Kidney capillary endothelial cell (primary cell): ENCODE results near the gene GABPA.
"Not testable (repeated sequence)": the region's sequence is repeated elsewhere in the genome, so short reads cannot be mapped to it uniquely, and the experiment has no call there.

Experiments
- DNase-seq: peaks from one replicate; pipeline ENCODE4 v3.0.0-alpha.2; 2018; ENCODE audit warnings: low spot score

The GABPA gene

DNA sequence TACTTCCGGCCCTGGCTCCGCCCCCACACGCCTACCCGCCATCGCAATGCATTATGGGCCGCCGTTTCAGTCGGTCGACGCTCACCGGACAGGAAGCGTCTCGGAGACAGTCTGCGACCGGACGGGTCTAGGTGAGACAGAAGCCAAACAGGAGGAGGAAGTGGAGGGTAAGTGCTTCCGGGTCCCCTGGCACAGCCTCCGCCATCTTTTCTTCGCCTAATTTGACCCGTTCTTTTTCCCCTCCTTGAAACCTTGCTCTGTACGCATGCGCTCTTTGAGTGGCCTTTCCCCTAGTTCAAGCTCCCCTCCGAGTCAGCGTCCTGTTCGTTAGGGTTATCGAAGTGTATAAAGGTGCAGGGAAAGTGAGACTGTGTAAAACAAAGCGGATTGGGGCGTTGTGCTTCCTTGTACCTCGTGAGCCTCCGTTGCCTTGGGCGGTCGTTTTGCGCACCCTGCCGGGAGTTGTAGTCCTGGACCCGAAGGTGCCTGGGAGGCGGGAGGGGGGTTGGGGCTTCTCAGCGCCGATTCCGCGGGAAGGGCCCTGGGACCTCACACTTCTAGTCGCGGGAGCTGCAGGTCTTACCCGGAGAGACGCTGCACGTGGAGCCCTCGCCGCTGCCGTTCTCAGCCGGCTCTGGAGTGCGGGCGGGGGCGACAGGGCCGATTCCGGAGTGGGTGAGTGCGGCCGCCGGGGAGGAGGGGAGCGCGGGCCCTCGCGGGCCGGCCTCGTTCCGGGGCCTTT is at the start of gene GABPA, which contains the start of gene ATP5PF:
Gene GABPA, plus strand, starts transcription at position 69 of the 742 bp plus-strand sequence. CDS start 6,627 bp downstream, outside the sequence.
Gene ATP5PF, minus strand, starts transcription at position 1 of the 742 bp plus-strand sequence. CDS start 5,110 bp downstream, outside the sequence.
- DNase-seq, result peak; percentile 99

DNA sequence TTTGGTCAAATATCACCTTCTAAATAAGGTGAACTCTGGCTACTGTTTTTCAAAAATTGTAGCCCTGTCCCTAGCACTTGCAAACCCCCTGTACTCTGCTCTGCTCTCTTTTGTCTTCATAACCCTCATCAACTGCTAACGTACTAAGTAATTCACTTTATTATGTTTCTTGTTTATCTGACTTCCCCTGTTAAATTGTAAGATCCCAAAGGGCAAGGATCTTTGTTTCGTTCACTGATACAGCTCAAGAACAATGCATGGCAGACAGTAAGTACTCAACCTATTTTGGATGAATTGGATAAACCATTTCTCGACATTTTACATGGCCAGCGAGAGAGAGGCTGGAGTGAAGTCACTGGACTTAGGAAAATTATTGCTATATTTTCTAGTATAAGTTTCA is 47.0 kb upstream of the GABPA start:
- no peak for DNase-seq

- DNase-seq, result peak; percentile 53
These were observed 46.3 kb upstream of the GABPA start for GRCh38 chr21:25688275-25689155.

GRCh38 chr21:25689226-25689625 is 45.5 kb upstream of the GABPA start:
- DNase-seq, result no peak

DNA sequence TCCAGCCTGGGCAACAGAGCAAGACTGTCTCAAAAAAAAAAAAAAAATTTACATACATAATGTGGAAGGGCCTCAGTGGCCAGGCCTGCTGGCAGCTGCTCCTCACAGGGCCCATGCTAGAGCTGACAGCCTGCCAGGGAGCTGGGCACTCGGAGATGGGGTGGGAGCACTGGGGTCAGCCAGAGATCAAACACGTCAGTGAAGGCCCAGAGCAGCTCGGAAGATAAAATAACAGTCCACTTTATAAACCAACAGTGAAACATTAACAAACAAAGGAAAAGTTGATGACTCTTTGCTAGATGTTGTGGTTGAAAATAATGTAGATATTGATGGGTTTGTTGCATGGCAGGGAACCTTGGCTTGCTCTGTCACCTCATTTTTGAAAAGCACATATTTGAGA is 42.8 kb upstream of the GABPA start:
- no peak for DNase-seq

GRCh38 chr21:25695461-25695860 is 39.3 kb upstream of the GABPA start:
- DNase-seq, result not testable (repeated sequence)

DNA sequence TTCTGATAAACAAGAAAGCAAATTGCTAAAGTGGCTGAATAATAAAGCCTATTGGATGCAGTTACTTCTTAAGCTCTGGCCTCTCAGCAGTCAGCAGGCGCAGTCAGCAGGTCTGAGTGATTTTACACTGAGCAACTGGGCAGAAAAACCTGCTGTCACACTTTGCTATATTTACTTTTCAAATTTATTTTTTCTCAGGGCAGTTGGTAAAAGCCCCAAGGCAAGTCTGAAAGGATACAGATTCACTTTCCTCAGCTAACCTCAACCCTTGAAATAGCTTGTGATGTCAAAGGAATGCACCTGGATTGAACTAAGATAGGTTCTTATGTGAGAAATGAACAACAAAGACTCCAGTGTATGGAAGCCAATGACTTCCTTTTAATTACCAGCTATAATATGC is 34.0 kb upstream of the GABPA start:
- DNase-seq, result no peak

GRCh38 chr21:25701529-25701928 is 33.2 kb upstream of the GABPA start:
- no peak for DNase-seq

DNA sequence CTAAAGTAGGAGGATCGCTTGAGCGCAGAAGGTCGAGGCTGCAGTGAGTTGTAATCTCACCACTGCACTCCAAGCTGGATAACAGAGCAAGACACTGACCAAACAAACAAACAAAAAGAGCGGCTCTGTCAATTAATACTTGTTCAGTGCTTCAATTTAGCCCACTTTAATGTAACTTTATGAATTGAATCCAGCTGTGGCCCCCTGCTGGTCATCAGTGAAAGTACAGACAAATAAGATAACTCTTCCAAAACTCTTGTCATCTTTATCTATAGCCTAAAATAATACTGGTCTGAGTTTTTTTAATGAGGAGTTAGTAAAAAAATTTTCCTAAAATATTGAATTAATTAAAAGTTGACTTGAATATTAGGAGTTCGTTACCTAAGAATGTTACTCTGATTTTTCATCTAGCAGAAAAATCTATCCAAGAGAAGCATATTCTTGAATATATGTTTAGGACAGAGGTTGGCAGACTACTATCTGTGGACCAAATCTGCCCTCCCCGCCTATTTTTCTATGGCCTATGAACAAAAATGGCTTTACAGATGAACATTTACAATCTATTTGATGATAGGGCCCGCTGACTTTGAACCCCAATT is 26.2 kb upstream of the GABPA start:
- peak; percentile 47 for DNase-seq

DNA sequence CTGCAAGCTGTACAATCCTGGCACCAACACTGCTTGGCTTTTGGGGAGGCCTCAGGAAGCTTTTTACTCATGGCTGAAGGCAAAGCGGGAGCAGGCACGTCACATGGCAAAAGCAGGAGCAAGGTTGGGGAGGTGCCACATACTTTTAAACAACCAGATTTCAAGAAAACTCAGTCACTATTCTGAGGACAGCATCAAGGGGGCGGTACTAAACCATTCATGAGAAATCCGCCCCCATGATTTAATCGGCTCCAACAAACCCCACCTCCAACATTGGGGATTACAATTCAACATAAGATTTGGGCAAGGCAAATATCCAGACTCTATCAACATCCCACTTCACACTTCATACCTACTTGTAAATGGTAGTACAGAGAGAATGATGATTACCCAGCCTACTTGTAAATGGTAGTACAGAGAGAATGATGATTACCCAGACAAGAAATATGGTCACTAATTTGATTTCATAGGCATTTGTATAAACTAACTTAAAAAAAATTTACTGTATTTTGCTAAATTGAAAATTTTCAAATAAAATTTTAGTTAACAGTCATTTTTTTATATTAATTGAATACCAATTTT is 25.0 kb upstream of the GABPA start:
- no peak for DNase-seq

- no peak for DNase-seq
These were observed 24.2 kb upstream of the GABPA start for GRCh38 chr21:25710550-25710949.

DNA sequence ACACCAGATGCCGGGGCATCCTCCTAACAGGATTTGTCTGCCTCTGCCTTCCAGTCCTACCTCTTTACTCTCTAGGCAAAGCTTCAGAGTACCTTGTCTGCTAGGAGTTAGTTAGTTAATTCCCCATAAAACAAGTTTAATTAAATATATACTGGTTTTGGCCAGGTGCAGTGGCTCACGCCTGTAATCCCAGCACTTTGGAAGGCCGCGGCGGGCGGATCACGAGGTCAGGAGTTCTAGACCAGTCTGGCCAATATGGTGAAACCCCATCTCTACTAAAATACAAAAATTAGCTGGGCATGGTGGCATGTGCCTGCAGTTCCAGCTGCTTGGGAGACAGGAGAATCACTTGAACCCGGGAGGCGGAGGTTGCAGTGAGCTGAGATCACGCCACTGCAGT is 20.7 kb upstream of the GABPA start:
- DNase-seq, result not testable (repeated sequence)

DNA sequence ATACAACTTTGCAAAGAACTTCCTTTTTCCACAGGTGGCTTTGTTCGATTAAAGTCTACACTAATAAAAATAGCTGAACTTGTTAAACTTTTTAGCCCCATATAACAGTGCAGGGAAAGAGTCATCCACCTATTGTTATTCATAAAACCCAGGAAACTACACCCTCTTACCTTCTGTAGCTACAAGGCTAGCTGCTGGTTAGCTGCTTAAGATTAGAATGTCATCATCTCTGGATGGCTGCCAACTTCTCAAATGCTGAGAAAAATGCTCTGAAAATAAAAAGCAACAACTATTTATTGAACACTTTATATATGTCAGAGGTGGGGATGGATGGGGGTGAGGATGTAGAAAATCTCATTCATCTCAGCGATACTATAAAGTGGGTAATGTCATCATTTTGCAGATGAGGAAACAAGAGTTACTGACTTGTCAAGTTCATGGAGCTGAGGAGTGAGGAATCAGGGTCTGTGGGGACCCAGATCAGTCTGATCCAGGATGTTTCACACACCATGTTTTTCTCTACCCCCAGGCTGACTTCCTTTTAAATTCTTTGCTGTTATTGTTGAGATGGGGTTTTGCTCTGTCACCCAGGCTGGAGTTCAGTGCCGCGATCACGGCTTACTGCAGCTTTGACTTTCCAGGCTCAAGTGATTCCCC is 17.2 kb upstream of the GABPA start:
- peak; percentile 67 for DNase-seq

GRCh38 chr21:25721987-25722386 is 12.8 kb upstream of the GABPA start:
- DNase-seq, result no peak

DNA sequence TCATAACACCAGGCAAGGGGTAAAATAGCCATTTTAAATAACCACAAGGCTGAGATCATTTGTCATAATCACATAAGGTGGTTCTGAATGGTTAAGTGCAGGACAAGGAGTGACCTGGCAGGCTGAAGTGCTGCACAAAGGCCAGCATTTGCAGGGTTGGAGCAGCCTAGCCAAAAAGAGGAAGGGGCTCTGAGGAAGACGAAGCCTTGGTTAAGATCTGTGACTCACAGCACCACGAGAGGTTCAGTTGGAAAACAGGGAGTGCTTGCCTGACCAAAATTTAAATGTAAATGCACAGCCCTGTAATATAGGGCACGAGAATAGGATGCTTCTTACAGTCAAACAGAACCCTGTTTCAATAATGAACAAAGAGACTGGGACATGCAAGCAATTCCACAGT is 12.1 kb upstream of the GABPA start:
- DNase-seq, result no peak

DNA sequence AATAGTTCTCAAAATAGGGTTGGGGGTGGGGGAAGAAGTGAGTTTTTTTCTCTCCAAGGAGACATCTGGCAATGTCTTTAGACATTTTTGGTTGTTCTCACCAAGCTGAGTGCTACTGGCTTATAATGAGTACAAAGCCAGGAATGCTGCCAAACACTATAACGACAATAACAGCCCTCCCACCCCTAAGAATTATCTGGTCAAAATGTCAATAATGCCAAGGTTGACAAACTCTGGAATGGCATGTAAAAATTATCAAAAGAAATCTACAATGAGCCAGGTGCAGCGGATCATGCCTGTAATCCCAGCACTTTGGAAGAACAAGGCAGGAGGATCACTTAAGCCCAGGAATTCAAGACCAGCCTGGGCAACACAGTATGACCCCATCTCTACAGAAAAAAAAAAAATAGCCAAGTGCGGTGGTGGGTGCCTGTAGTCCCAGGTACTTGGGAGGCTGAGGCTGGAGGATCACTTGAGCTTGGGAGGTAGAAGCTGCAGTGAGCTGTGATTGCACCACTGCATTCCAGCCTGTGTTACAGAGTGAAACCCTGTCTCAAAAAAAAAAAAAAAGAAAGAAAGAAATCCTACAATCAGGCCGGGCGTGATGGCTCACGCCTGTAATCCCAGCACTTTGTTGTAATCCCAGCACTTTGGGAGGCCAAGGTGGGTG is 2.5 kb upstream of the GABPA start:
- no peak for DNase-seq

- peak; percentile 30 for DNase-seq
These were observed 716 bp upstream of the GABPA start for GRCh38 chr21:25733859-25734653.

GRCh38 chr21:25734654-25734903 is 193 bp upstream of the GABPA start:
- no peak for DNase-seq

DNA sequence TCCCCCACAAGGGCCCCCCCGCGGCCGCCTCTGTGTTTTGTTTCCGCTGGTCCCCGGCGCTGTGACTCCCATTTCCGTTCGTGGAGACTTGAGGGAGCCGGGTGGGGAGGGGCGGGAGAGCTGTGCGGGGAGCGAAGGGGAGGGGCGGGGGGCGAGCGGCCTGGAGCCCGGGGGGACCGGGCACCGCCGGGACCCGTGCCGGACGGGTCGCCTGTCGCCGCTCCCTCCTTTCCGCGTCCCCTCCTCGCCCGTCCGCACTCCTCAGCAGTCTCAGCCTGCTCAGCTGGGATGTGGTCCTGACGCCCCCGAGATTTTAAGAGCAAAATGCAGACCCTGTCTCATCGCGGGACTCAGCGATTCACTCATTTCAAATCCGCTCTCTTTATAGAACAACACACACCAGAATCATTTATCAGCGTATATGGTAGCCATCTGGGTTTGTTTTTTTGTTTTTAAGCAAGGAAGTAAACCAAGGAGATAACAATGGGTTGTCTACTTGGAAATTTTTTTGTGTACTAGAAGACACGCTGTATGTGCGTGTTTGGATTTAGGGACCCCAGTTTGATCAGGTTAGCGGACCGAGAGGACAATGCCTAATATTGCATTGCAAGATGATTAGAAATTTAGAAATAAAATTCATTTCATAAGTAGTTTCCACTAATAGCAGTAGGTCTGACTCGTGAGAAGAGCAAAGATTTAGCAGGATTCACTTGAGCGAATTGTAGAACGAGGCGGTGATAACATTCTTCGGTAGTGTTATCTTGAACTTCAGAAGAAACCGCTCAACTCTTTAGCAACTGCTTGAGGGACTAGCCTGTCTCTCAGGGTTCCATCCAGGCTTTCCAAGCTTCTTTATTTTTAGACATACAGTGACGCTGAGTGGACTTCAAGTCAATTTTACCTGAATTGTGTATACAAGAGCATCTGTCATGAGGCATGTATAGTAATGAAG is 1.1 kb downstream of the GABPA start:
- DNase-seq, result peak; percentile 80
